GM21723 (cell line): ENCODE measurements around the gene HDAC7.

Experiments used
- ATAC-seq: cut with Tn5 transposase; IDR thresholded peaks from one replicate; pipeline ENCODE4 v1.9.1; 2021; ENCODE audit warnings: mild to moderate bottlenecking, moderate library complexity; ENCODE audit not compliant: unreplicated experiment

The HDAC7 gene

GRCh38 chr12:47769234-47770085 lies 50.2 kb downstream of the HDAC7 start:
- no peak for ATAC-seq

GRCh38 chr12:47768323-47768811 lies 51.3 kb downstream of the HDAC7 start:
- ATAC-seq = no peak

- ATAC-seq = peak; percentile 59
Measured at GRCh38 chr12:47767216-47767724, 52.4 kb downstream of the HDAC7 start.

GRCh38 chr12:47766502-47767215 lies 53.0 kb downstream of the HDAC7 start:
- no peak for ATAC-seq

- no peak for ATAC-seq
Measured at GRCh38 chr12:47763481-47764346, 56.0 kb downstream of the HDAC7 start.

GRCh38 chr12:47762850-47763465 lies 56.7 kb downstream of the HDAC7 start:
- ATAC-seq = no peak

- ATAC-seq = peak; percentile 68
Measured at GRCh38 chr12:47758834-47759690, 60.6 kb downstream of the HDAC7 start, which contains the start of gene RAPGEF3. Gene RAPGEF3 (minus strand): TSS chr12:47758880. CDS start chr12:47758556, 324 bp downstream.

GRCh38 chr12:47758584-47758833 lies 61.2 kb downstream of the HDAC7 start:
- no peak for ATAC-seq

GRCh38 chr12:47757840-47758583 lies 61.7 kb downstream of the HDAC7 start:
- ATAC-seq = no peak

GRCh38 chr12:47757364-47757839 lies 62.3 kb downstream of the HDAC7 start:
- no peak for ATAC-seq

GRCh38 chr12:47755655-47756562 lies 63.8 kb downstream of the HDAC7 start:
- peak; percentile 78 for ATAC-seq

GRCh38 chr12:47754881-47755280 lies 64.8 kb downstream of the HDAC7 start:
- peak; percentile 15 for ATAC-seq

- no peak for ATAC-seq
Measured at GRCh38 chr12:47754126-47754525, 65.6 kb downstream of the HDAC7 start.

- ATAC-seq = no peak
Measured at GRCh38 chr12:47753021-47754001, 66.4 kb downstream of the HDAC7 start.

- ATAC-seq = no peak
Measured at GRCh38 chr12:47752552-47752951, 67.2 kb downstream of the HDAC7 start.

GRCh38 chr12:47752121-47752520 lies 67.6 kb downstream of the HDAC7 start:
- no peak for ATAC-seq

GRCh38 chr12:47751561-47751960 lies 68.1 kb downstream of the HDAC7 start:
- ATAC-seq = no peak
